IMR-90 (cell line): ENCODE data around the gene YAF2. TPM values are rescaled to one million over a fixed set of nuclear protein-coding genes. Genes with fewer than 3 reads are reported as not detected.

Experiments used
- ATAC-seq: fragments of 200-7000 bp; cut with Tn5 transposase; 2 replicates; pipeline ENCODE4 v1.9.1; 2020; ENCODE audit warnings: low read depth, mild to moderate bottlenecking, moderate library complexity
- BruUV-seq: library from RNA; stranded (reverse); fragments of 400-500 nt; replicated peaks from 2 replicates; lab custom pipeline; 2021; lab: Mats Ljungman, UMichigan
- CTCF ChIA-PET: fragments of 300-600 bp; formaldehyde crosslinking; extraction: SDS; loops from one replicate; lab custom pipeline; 2021; ENCODE audit warnings: antibody characterized with exemption; lab: Yijun Ruan, JAX
- POLR2A ChIA-PET: fragments of 300-600 bp; sonication (Branson Sonifier 250); formaldehyde crosslinking; loops from one replicate; lab custom pipeline; 2022; ENCODE audit warnings: antibody characterized with exemption; ENCODE audit not compliant: unreplicated experiment; lab: Charles Lee
- DNase-seq: peaks from one replicate; pipeline ENCODE4 v3.0.0; 2013
- H2AFZ ChIP-seq: replicated peaks from 2 replicates; pipeline ENCODE3; 2013; ENCODE audit warnings: low read length, mild to moderate bottlenecking; ENCODE audit not compliant: poor library complexity
- H2AK5ac ChIP-seq: 2 replicates; pipeline ENCODE4 v1.6.1; 2013; ENCODE audit warnings: low read depth, low read length, inconsistent platforms
- H2AK9ac ChIP-seq: replicated peaks from 2 replicates; pipeline ENCODE3; 2013; ENCODE audit warnings: mild to moderate bottlenecking, low read depth, low read length, moderate library complexity; ENCODE audit not compliant: poor library complexity
- H2BK120ac ChIP-seq: 2 replicates; pipeline ENCODE4 v1.6.1; 2013; ENCODE audit warnings: low read depth, low read length, inconsistent platforms
- H2BK15ac ChIP-seq: 3 replicates; pipeline ENCODE4 v1.6.1; 2013; ENCODE audit warnings: low read depth, low read length, inconsistent platforms
- H2BK20ac ChIP-seq: 2 replicates; pipeline ENCODE4 v1.6.1; 2013; ENCODE audit warnings: low read depth, mild to moderate bottlenecking, inconsistent platforms, low read length, moderate library complexity
- H2BK5ac ChIP-seq: 2 replicates; pipeline ENCODE4 v1.6.1; 2013; ENCODE audit warnings: mild to moderate bottlenecking, low read depth, low read length, inconsistent platforms; ENCODE audit not compliant: poor library complexity, severe bottlenecking
- H3K14ac ChIP-seq: replicated peaks from 2 replicates; pipeline ENCODE4 v1.6.1; 2013; ENCODE audit warnings: low read depth, low read length, inconsistent platforms
- H3K18ac ChIP-seq: 2 replicates; pipeline ENCODE4 v1.6.1; 2013; ENCODE audit warnings: low read depth, low read length, control low read depth
- H3K23ac ChIP-seq: 2 replicates; pipeline ENCODE4 v1.6.1; 2013; ENCODE audit warnings: low read depth, low read length, inconsistent platforms
- H3K27ac ChIP-seq: 2 replicates; pipeline ENCODE4 v1.5.1; 2013; ENCODE audit warnings: mild to moderate bottlenecking, control low read depth, low read length; ENCODE audit not compliant: insufficient read depth
- H3K27me3 ChIP-seq: 2 replicates; pipeline ENCODE4 v1.6.1; 2013; ENCODE audit warnings: low read length; ENCODE audit not compliant: control insufficient read depth, insufficient read depth
- H3K36me3 ChIP-seq: 2 replicates; pipeline ENCODE4 v1.6.1; 2013; ENCODE audit warnings: low read length, mixed read lengths; ENCODE audit not compliant: control insufficient read depth, insufficient read depth
- H3K4ac ChIP-seq: 2 replicates; pipeline ENCODE4 v1.6.1; 2013; ENCODE audit warnings: low read depth, low read length, inconsistent platforms
- H3K4me1 ChIP-seq: 2 replicates; pipeline ENCODE4 v1.6.1; 2013; ENCODE audit warnings: low read length, mixed read lengths; ENCODE audit not compliant: control insufficient read depth, insufficient read depth
- H3K4me2 ChIP-seq: 2 replicates; pipeline ENCODE4 v1.6.1; 2013; ENCODE audit warnings: low read depth, mild to moderate bottlenecking, control low read depth, low read length, moderate library complexity
- H3K4me3 ChIP-seq: 2 replicates; pipeline ENCODE4 v1.5.1; 2013; ENCODE audit warnings: low read depth, mild to moderate bottlenecking, control low read depth, low read length, moderate library complexity; ENCODE audit not compliant: insufficient read depth
- H3K56ac ChIP-seq: 2 replicates; pipeline ENCODE4 v1.6.1; 2013; ENCODE audit warnings: low read length, inconsistent platforms; ENCODE audit not compliant: insufficient read depth; ENCODE audit errors: extremely low read depth
- H3K79me1 ChIP-seq, 2 experiments: 2 replicates each; pipeline ENCODE4 v1.6.1; 2013; ENCODE audit warnings: low read length in 2 of 2, inconsistent platforms in 1 of 2, low read depth in 1 of 2
- H3K9ac ChIP-seq: 2 replicates; pipeline ENCODE4 v1.6.1; 2013; ENCODE audit warnings: low read depth, low read length, control low read depth
- H3K9me1 ChIP-seq: 2 replicates; pipeline ENCODE4 v1.6.1; 2013; ENCODE audit warnings: low read length, inconsistent platforms; ENCODE audit not compliant: insufficient read depth
- H3K9me3 ChIP-seq: 2 replicates; pipeline ENCODE4 v1.6.1; 2013; ENCODE audit warnings: low read length; ENCODE audit not compliant: control insufficient read depth, insufficient read depth
- H4K20me1 ChIP-seq: 2 replicates; pipeline ENCODE4 v1.6.1; 2013; ENCODE audit warnings: low read length, inconsistent platforms; ENCODE audit not compliant: insufficient read depth
- H4K5ac ChIP-seq: 2 replicates; pipeline ENCODE4 v1.6.1; 2013; ENCODE audit warnings: mild to moderate bottlenecking, low read depth, low read length, control low read depth
- H4K8ac ChIP-seq, 2 experiments: 2 replicates each; pipeline ENCODE4 v1.6.1; 2013; ENCODE audit warnings: low read depth in 2 of 2, low read length in 2 of 2, control low read depth in 1 of 2, inconsistent platforms in 1 of 2
- H4K91ac ChIP-seq: 2 replicates; pipeline ENCODE4 v1.6.1; 2013; ENCODE audit warnings: low read depth, low read length, inconsistent platforms; ENCODE audit not compliant: insufficient read depth
- BHLHE40 ChIP-seq: fragments of 150-350 bp; IDR thresholded peaks from 2 replicates; pipeline ENCODE4 v1.6.1; 2016; ENCODE audit warnings: mild to moderate bottlenecking, low read depth, low read length
- CEBPB ChIP-seq: IDR thresholded peaks from 2 replicates; pipeline ENCODE4 v1.6.1; 2012; ENCODE audit warnings: low read depth, low read length, improper control_type of control experiment
- CHD1 ChIP-seq: IDR thresholded peaks from 2 replicates; pipeline ENCODE4 v1.6.1; 2012; ENCODE audit warnings: low read depth, low read length, improper control_type of control experiment
- CTCF ChIP-seq: conservative IDR thresholded peaks from 2 replicates; pipeline ENCODE4 v1.5.1; 2012; ENCODE audit warnings: mild to moderate bottlenecking, low read depth, low read length, improper control_type of control experiment
- ELK1 ChIP-seq: fragments of 150-350 bp; IDR thresholded peaks from 2 replicates; pipeline ENCODE4 v1.6.1; 2016; ENCODE audit warnings: low read depth, mild to moderate bottlenecking, low read length, moderate library complexity, borderline replicate concordance
- FOS ChIP-seq: fragments of 150-350 bp; IDR thresholded peaks from 2 replicates; pipeline ENCODE4 v1.6.1; 2016; ENCODE audit warnings: low read depth, low read length
- MAFK ChIP-seq: IDR thresholded peaks from 2 replicates; pipeline ENCODE4 v1.6.1; 2012; ENCODE audit warnings: low read depth, low read length, improper control_type of control experiment
- MAZ ChIP-seq: IDR thresholded peaks from 2 replicates; pipeline ENCODE4 v1.6.1; 2012; ENCODE audit warnings: low read depth, mild to moderate bottlenecking, low read length, improper control_type of control experiment, moderate library complexity, borderline replicate concordance
- MXI1 ChIP-seq: IDR thresholded peaks from 2 replicates; pipeline ENCODE4 v1.6.1; 2012; ENCODE audit warnings: low read depth, mild to moderate bottlenecking, low read length, moderate library complexity, borderline replicate concordance
- NFE2L2 ChIP-seq: fragments of 150-350 bp; IDR thresholded peaks from 2 replicates; pipeline ENCODE4 v1.6.1; 2016; ENCODE audit warnings: low read depth, mild to moderate bottlenecking, low read length
- POLR2A ChIP-seq: IDR thresholded peaks from 2 replicates; pipeline ENCODE4 v1.6.1; 2012; ENCODE audit warnings: mild to moderate bottlenecking, low read depth, low read length
- RAD21 ChIP-seq: IDR thresholded peaks from 2 replicates; pipeline ENCODE4 v1.6.1; 2012; ENCODE audit warnings: low read length, improper control_type of control experiment
- RCOR1 ChIP-seq: IDR thresholded peaks from 2 replicates; pipeline ENCODE4 v1.6.1; 2012; ENCODE audit warnings: mild to moderate bottlenecking, low read length, improper control_type of control experiment; ENCODE audit not compliant: insufficient replicate concordance
- RFX5 ChIP-seq: IDR thresholded peaks from 2 replicates; pipeline ENCODE4 v1.8.0; 2012; ENCODE audit warnings: low read depth, mild to moderate bottlenecking, low read length, moderate library complexity
- SMC3 ChIP-seq: fragments of 150-350 bp; IDR thresholded peaks from 2 replicates; pipeline ENCODE4 v1.6.1; 2016; ENCODE audit warnings: low read depth, mild to moderate bottlenecking, antibody characterized with exemption, low read length, moderate library complexity
- USF2 ChIP-seq: fragments of 150-350 bp; IDR thresholded peaks from 2 replicates; pipeline ENCODE4 v1.6.1; 2017; ENCODE audit warnings: mild to moderate bottlenecking, antibody characterized with exemption, low read length, low read depth
- WGBS, 2 experiments: methylation state at CpG; one replicate each; pipeline versions ENCODE4 v1.1.5 to v1.1.7; 2013; ENCODE audit warnings: missing lambda C conversion rate in 2 of 2; ENCODE audit not compliant: insufficient read length in 1 of 2; ENCODE audit errors: extremely low coverage in 2 of 2; 5-methylcytosine and 5-hydroxymethylcytosine counted together
- dilution Hi-C: fragments of 300-500 bp; cut with HindIII; formaldehyde crosslinking; loops from one replicate; pipeline ENCODE4 v1.14.3; 2018; ENCODE audit warnings: low sequenced_read_pairs; ENCODE audit not compliant: unreplicated experiment
- in situ Hi-C: fragments of 300-500 bp; cut with MboI; formaldehyde crosslinking; loops from 3 replicates; pipeline ENCODE4 v1.14.3; 2019; ENCODE audit warnings: low sequenced_read_pairs, inconsistent platforms, mixed read lengths
- intact Hi-C: fragments of 100-400 bp; cut with micrococcal nuclease; formaldehyde crosslinking; loops from 2 replicates; pipeline ENCODE4 v1.10.0; 2022
- polyA plus RNA-seq, 3 experiments: library from polyadenylated mRNA; depleted of rRNA; stranded (reverse); fragments of >200 nt; gene quantifications; 2 replicates each; pipeline ENCODE4 v1.2.3, GENCODE V29; 2012; ENCODE audit warnings: low replicate concordance in 1 of 3
- total RNA-seq: library from RNA; depleted of rRNA; stranded (reverse); fragments of >200 nt; gene quantifications from 2 replicates; pipeline ENCODE4 v1.2.3, GENCODE V29; 2012

Gene YAF2
- total and polyA plus RNA-seq, 2 of the 4 experiments (the other 2 are of a cell fraction): 7.9 to 14.2 TPM

- CTCF ChIA-PET: no interaction called here
- Histone ChIP-seq H3K27ac (no peak overlapping the region), H3K36me3 (no peaks in the 10 kb centered on the region), H4K5ac (no peak overlapping the region), H2AK5ac (no peak overlapping the region), H3K23ac (no peak overlapping the region), H3K56ac (no peak overlapping the region), H3K27me3 (no peaks in the 10 kb centered on the region), H3K14ac (no peak overlapping the region), H3K4me1 (no peaks in the 10 kb centered on the region), H3K9ac (no peak overlapping the region), H2BK120ac (no peak overlapping the region), H2BK15ac (no peak overlapping the region), H2AK9ac (no peak overlapping the region), H3K79me1 (no peaks in the 10 kb centered on the region), H2BK5ac (no peak overlapping the region), H3K9me1 (no peaks in the 10 kb centered on the region), H2BK20ac (no peak overlapping the region), H3K4me3 (no peak overlapping the region), H3K9me3 (no peaks in the 10 kb centered on the region), H3K18ac (no peak overlapping the region), H2AFZ (no peak overlapping the region), H4K20me1 (no peaks in the 10 kb centered on the region), H3K4me2 (no peak overlapping the region), H4K91ac (no peak overlapping the region), H3K4ac (no peak overlapping the region), H4K8ac (no peak overlapping the region)
- POLR2A ChIA-PET: no interaction called here
- TF ChIP-seq BHLHE40 (no peak), RFX5 (no peak), RCOR1 (no peak), MAZ (no peak), CHD1 (no peak), POLR2A (no peak), MXI1 (no peak), USF2 (no peak), NFE2L2 (no peak), SMC3 (no peak), RAD21 (no peak), CTCF (no peak), MAFK (no peak), FOS (no peak), ELK1 (no peak), CEBPB (no peak)
- no CpG with 5 or more reads among the region's 4 CpGs for WGBS, 2 experiments
- no peak for ATAC-seq
- no TSS peak for BruUV-seq
- in situ Hi-C loops: no loop called here
- dilution Hi-C loops: no loop called here
- intact Hi-C loops: no loop called here
- no peak for DNase-seq
Observed at GRCh38 chr12:42275499-42275898, 37.5 kb upstream of the YAF2 start.
